T-helper 2 cell treated with Interferon-gamma antibody and Interleukin-4, amounts not matched to agents 100 ng/mL and 5 ng/mL, for 36 hours (primary cell): Measurements from ENCODE around the gene KIR3DL3. TPM values are rescaled to one million over a fixed set of nuclear protein-coding genes. Genes with fewer than 3 reads are reported as not detected.
"Not testable (repeated sequence)": the region's sequence is repeated elsewhere in the genome, so short reads cannot be mapped to it uniquely, and the experiment has no call there.

ENCODE experiments used
- intact Hi-C: fragments of 100-400 bp; cut with micrococcal nuclease; formaldehyde crosslinking; loops from one replicate; pipeline ENCODE4 v1.15.1; 2023
- total RNA-seq: library from RNA; stranded (reverse); gene quantifications from 2 replicates; pipeline ENCODE4 v1.2.3, GENCODE V29; 2022

KIR3DL3 gene
- total RNA-seq, 1 donor from 2014 or later: not detected

DNA sequence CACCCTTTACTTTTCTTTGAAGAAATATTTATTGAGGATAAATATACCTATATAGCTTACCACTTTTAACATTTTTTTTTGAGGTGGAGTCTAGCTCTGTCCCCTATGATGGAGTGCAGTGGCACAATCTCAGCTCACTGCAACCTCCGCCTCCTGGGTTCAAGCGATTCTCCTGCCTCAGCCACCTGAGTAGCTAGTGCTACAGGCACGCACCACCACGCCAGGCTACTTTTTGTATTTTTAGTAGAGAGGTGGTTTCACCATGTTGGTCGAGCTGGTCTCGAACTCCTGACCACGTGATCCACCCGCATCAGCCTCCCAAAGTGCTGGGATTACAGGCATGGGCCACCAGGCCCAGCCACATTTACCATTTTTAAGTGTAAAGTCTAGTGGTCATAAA lies 51.6 kb downstream of the KIR3DL3 start:
- intact Hi-C loops: not testable (repeated sequence)

DNA sequence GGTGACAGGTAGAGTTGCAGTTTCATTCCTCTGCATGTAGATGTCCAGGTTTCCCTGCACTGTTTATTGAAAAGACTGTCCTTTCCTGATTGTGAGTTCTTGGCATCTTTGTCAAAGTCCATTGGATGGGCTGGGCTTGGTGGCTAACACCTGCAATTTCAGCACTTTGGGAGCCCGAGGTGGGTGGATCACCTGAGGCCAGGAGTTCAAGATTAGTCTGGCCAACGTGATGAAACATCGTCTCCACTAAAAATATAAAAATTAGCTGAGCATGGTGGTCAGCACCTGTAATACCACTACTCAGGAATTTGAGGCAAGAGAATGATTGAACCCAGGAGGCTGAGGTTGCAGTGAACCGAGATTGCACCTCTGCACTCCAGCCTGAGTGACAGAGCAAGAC lies 53.6 kb downstream of the KIR3DL3 start:
- intact Hi-C loops: not testable (repeated sequence)

DNA sequence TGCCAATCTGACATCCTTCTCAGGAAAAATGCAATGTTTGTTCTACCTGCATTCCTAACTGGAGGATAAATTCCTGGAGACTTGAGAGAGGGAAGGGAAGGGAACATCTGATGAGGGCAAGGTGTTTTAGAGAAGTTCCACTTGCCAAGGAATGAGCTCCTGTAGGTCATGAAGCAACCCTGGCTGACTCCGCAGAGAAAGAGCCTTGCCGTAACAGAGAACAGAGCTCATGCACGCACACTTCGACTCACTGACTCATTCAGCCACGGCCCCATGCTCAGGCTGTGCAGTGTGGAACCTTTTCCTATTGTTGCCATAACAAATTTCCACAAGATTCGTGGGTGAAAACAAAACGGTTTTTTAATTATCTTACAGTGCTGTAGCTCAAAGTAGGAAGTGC lies 54.7 kb downstream of the KIR3DL3 start:
- intact Hi-C loops: not testable (repeated sequence)

DNA sequence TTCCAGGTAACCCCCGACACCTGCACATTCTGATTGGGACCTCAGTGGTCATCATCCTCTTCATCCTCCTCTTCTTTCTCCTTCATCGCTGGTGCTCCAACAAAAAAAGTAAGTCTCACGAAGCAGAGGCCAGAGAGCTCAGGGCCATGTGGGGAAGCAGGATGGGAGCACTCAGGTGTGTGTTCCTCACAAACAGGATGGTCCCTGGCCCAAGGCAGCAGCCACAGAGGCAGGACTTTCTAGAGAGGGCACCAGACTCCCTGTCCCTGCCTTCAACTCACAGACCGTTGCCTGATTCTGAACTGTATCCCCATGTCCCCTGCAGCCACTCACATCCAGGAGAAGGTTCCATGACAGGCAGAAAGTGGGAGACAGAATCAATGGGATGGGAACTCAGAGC lies 58.7 kb downstream of the KIR3DL3 start:
- intact Hi-C loops: not testable (repeated sequence)

Other genes with a start within 250 kb of the KIR3DL3 start
- gene LAIR2, start 221.6 kb upstream of the KIR3DL3 start, total RNA-seq: 10.4 and 13.7 TPM in 2 replicates
- gene LILRA2, start 150.7 kb upstream of the KIR3DL3 start, total RNA-seq: not detected in 2 replicates
- gene LILRA1, start 130.8 kb upstream of the KIR3DL3 start, total RNA-seq: not detected in 2 replicates
- gene LILRB1, start 94.0 kb upstream of the KIR3DL3 start, total RNA-seq: 0.11 TPM in 1 of 2 replicates, not detected in the other
- 0.23 and 0.30 TPM in 2 replicates for gene LILRB4, start 61.5 kb upstream of the KIR3DL3 start, total RNA-seq
- 0.09 TPM in 1 of 2 replicates, not detected in the other for gene KIR2DL3, start 14.1 kb downstream of the KIR3DL3 start, total RNA-seq
- gene KIR2DL1, start 45.4 kb downstream of the KIR3DL3 start, total RNA-seq: not detected in 2 replicates
- not detected in 2 replicates for gene KIR2DL4, start 79.2 kb downstream of the KIR3DL3 start, total RNA-seq
- not detected in 2 replicates for gene KIR3DL1, start 92.0 kb downstream of the KIR3DL3 start, total RNA-seq
- not detected in 2 replicates for gene KIR2DS4, start 108.2 kb downstream of the KIR3DL3 start, total RNA-seq
- 0.73 and 0.93 TPM in 2 replicates for gene KIR3DL2, start 126.0 kb downstream of the KIR3DL3 start, total RNA-seq
- not detected in 2 replicates for gene FCAR, start 149.8 kb downstream of the KIR3DL3 start, total RNA-seq
- gene NCR1, start 181.7 kb downstream of the KIR3DL3 start, total RNA-seq: not detected in 2 replicates
- gene NLRP7, start 223.1 kb downstream of the KIR3DL3 start, total RNA-seq: not detected in 2 replicates
- gene NLRP2, start 241.9 kb downstream of the KIR3DL3 start, total RNA-seq: 13.5 and 17.9 TPM in 2 replicates